ENCODE measurements around the gene CCN2. TPM values are rescaled to one million over a fixed set of nuclear protein-coding genes. Genes with fewer than 3 reads are reported as not detected.
"Not testable (repeated sequence)": the region's sequence is repeated elsewhere in the genome, so short reads cannot be mapped to it uniquely, and the experiment has no call there.

The CCN2 gene
- total and polyA plus RNA-seq, 2 of the 8 experiments (the other 6 are each of a cell fraction or from before 2014, with no cell fraction given), result 25.0 to 107 TPM

GRCh38 chr6:131908787-131909186, 42.4 kb downstream of the CCN2 start:
- not testable (repeated sequence) for H3K27me3 ChIP-seq (replicated peaks in 1 of 4; ENCODE audit: control insufficient read depth in 3 of 4, extremely low read depth in 1 of 4, insufficient read depth in 3 of 4, low read length in 3 of 4); H3K23ac ChIP-seq (ENCODE audit: insufficient read length); H3K23me2 ChIP-seq (ENCODE audit: low read depth, low read length); FAIRE-seq; H2AK5ac ChIP-seq (ENCODE audit: low read depth, low read length); H3K79me1 ChIP-seq (ENCODE audit: low read depth, low read length); H2BK20ac ChIP-seq (ENCODE audit: low read length); H3K27ac ChIP-seq (ENCODE audit: low read depth, low read length); H3K56ac ChIP-seq (replicated peaks; ENCODE audit: insufficient read length, low read depth, low read length); H3K4ac ChIP-seq (replicated peaks; ENCODE audit: insufficient read length, low read depth, low read length); H3K4me1 ChIP-seq (replicated peaks in 1 of 4; ENCODE audit: control insufficient read depth in 3 of 4, insufficient read depth in 4 of 4, low read length in 3 of 4); H4K5ac ChIP-seq (ENCODE audit: insufficient read length, low read depth, low read length); H3K14ac ChIP-seq (ENCODE audit: insufficient read length); H3K4me2 ChIP-seq (ENCODE audit: insufficient read depth in 1 of 2, low read depth in 2 of 2, low read length in 2 of 2); H2BK5ac ChIP-seq (ENCODE audit: low read depth, low read length); H2BK12ac ChIP-seq (ENCODE audit: low read depth, low read length); H3K9me3 ChIP-seq (ENCODE audit: insufficient read depth in 2 of 2, low read depth in 1 of 2, low read length in 1 of 2); H4K20me1 ChIP-seq (replicated peaks in 1 of 2; ENCODE audit: control insufficient read depth in 1 of 2, insufficient read depth in 2 of 2, low read length in 2 of 2); H2BK15ac ChIP-seq (ENCODE audit: low read length); H4K91ac ChIP-seq (replicated peaks; ENCODE audit: insufficient read length, low read length); H2BK120ac ChIP-seq (replicated peaks; ENCODE audit: low read depth, low read length); H3K9ac ChIP-seq (replicated peaks in 1 of 4; ENCODE audit: extremely low read depth in 1 of 4, low read depth in 3 of 4, low read length in 3 of 4); H4K8ac ChIP-seq (ENCODE audit: extremely low read depth, insufficient read depth, low read length); DNase-seq (ENCODE audit: low read depth in 1 of 2, low spot score in 2 of 2); H3K18ac ChIP-seq (ENCODE audit: extremely low read depth, low read length); H2AFZ ChIP-seq (ENCODE audit: low read length)
- POLR2A ChIA-PET (ENCODE audit: partially characterized antibody), result interaction anchor here (1.1 to 1.9 kb wide), 4 partner anchors 8 to 16 kb away, joined by 3 to 12 read pairs (median 8); no protein-coding TSS in a partner anchor
- Histone ChIP-seq H3K4me3 (ENCODE audit: extremely low read depth in 1 of 4, insufficient read depth in 2 of 4, low read depth in 3 of 4, low read length in 4 of 4) (peak overlapping the region in 1 of 4 experiments; percentile 42; a peak in 1 of 8 replicates), H3K79me2 (ENCODE audit: control insufficient read depth in 1 of 2, insufficient read depth in 2 of 2, low read length in 2 of 2) (peaks cover 0 to 39% of the 10 kb centered on the region in 2 experiments; a peak in 2 of 4 replicates), H3K36me3 (ENCODE audit: control insufficient read depth in 2 of 4, insufficient read depth in 4 of 4, low read length in 3 of 4) (peaks cover 2 to 71% (median 46%) of the 10 kb centered on the region in 4 experiments; a peak in 7 of 8 replicates)
- 82% methylated on average over 3 of the region's 3 CpGs; no CpG with 5 or more reads in 1 of the 2 experiments for WGBS, 2 experiments (ENCODE audit: extremely low coverage in 1 of 2, insufficient coverage in 1 of 2, insufficient read length in 1 of 2, insufficient replicate concordance in 2 of 2, low coverage in 1 of 2, low lambda C conversion rate in 2 of 2, missing lambda C conversion rate in 1 of 2)
- CTCF ChIA-PET (ENCODE audit: partially characterized antibody), result interaction anchor here (0.9 to 2.3 kb wide), 5 partner anchors 9 to 300 kb away, joined by 3 to 42 read pairs (median 3); partner anchors contain the start of gene CCN2
- peak; percentile 51; the same call in 1 of the 2 replicates for TF ChIP-seq POLR2AphosphoS5 (IDR thresholded peaks at IDR 0.05; ENCODE audit: low read depth, low read length)
